HG03571 (cell line): ENCODE results near the gene COL23A1.

Source experiments
- ATAC-seq: cut with Tn5 transposase; IDR thresholded peaks from one replicate; pipeline ENCODE4 v1.9.1; 2021; ENCODE audit not compliant: unreplicated experiment

Gene COL23A1

DNA sequence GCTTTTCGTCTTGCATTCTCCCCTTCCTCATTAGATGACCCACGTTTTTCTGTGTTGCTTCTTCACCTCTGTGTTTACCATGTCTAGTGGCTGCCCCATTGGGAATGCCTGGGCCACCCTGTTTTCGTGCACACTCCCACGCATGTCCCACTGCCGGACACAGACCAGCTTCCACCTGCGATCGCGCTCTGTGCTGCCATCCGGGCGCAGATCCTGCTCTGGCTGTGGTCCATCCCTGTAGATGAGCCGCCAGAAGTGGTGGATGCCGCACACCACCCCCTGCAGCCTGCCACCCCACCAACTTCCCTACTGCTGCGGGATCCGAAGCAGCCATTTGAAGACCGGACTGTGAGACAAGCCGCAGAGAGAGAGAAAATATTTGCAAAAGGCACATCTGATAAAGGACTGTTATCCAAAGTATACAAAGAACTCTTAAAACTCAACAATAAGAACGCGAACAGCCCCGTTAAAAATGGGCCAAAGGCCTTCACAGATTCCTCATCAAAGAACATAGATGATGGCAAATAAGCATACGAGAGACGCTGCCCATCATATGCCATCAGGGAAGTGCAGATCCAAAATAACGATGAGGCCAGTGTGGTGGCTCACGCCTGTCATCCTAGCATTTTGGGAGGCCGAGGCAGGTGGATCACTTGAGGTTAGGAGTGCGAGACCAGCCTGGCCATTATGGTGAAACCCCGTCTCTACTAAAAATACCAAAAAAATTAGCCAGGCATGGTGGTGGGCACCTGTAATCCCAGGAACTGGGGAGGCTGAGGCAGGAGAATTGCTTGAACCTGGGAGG lies 163.7 kb downstream of the COL23A1 start:
- no peak for ATAC-seq

DNA sequence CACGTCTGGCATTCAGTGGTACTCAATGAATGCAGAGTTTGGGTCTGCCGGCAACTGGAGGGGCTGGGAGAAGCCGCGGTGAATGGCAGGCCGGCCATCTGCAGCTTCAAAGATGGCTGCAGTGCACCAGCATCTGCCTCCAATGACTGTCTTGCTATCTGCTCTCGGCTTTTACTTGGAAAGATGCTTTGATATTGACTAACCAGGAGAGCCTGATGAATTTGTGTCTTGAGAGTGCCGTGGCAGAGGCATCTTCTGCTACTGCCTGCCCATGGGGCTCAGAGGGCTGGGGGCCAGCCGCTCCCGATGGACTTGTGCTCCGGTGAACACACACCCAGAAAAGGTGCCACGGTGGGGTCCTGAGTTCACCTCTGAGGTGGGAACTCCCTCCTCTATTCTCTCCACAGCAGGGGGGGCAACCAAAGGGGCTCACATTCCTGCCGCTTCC lies 164.5 kb downstream of the COL23A1 start:
- no peak for ATAC-seq

DNA sequence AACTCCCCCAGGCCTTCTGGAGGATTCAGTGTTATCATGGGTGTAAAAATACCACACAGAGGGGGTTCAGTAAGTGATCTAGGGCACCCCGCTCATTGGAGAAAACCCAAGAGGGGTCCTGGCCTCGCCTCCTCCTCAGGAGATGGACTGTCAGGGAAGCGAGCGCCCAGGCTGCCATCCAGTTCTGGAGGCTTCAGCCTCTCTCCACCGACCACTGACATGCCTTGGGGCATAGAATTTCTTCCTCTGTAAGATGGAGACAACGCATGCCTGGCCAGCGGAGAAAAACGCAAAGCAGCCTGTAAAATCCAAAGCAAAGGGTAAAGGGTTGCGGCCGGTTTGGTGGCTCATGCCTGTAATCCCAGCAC lies 165.4 kb downstream of the COL23A1 start:
- no peak for ATAC-seq

DNA sequence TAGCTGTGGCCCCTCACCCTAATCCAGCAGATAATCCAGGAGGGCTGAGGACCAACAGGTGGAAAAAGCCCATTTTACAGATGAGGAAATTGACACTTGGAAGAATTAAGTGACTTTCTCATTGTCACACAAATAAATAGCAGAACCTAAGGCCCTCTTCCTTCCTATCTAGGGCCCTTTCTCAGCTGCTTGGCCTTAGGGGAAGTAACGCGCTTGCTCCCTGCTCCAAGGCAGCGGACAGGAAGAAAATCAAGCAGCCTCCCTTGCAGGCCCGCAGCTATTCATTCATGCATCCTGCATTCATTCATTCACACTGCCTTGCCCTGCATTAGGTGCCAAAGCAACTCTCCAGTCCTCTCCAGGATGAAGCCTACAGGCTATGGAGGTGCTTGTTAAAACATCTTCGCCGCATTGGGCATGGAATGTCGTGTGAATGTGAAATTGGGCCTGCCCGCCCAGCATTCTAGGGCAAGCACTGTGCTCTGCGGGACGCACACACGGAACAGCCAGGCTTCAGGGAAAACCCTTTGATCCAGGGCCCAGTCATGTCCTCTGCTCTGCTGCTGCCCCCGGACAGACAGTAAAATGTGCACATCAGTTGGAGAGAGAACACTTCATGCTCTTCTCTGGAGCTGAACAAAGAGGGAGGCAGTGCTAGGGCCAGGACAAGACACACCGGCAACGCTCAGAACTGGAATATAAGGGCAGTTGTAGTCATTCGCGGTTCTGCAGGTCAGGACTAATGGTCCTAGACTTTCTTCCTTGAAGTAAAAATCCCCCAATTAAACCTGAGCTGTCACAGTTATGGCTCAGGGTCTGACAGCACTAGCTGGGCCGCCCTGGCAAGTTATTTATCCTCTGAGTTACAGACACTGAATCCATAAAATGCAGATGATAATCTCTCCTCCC lies 166.0 kb downstream of the COL23A1 start:
- no peak for ATAC-seq

DNA sequence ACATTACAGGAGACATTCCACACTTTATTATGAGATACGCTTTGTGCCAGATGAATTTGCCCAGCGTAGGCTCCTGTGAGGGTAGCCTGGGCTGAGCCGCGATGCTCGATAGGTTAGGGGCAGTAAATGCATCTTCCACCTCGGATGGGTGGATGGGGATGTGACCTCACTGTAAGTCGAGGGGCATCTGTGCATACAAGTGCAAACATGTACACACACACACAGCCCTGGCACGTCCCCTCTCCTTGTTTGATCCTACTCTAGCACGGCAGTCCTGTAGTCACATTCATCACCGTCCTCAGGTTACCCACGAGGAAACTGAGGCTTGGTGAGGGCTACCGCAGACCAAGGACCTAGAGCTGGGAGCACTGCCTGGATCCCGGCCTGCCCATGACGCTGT lies 166.8 kb downstream of the COL23A1 start:
- ATAC-seq: no peak

DNA sequence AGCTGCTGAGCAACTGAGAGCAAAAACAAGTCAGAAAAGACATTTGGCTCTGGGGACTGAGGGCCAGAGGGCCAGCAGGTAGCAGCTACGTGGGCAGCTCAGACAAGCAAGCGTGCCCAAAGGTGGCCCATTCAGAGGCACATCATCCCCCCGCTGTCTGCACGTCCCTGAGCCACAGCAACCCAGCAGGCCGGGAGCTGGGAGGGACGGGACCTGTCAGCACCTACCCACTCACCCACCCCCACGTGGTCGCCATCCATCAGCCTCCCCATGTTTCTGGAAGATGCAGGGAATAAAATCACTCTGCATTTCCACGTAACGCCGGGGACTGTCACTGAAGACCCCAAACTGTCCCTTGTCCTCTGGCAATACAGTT lies 167.8 kb downstream of the COL23A1 start:
- ATAC-seq: no peak

DNA sequence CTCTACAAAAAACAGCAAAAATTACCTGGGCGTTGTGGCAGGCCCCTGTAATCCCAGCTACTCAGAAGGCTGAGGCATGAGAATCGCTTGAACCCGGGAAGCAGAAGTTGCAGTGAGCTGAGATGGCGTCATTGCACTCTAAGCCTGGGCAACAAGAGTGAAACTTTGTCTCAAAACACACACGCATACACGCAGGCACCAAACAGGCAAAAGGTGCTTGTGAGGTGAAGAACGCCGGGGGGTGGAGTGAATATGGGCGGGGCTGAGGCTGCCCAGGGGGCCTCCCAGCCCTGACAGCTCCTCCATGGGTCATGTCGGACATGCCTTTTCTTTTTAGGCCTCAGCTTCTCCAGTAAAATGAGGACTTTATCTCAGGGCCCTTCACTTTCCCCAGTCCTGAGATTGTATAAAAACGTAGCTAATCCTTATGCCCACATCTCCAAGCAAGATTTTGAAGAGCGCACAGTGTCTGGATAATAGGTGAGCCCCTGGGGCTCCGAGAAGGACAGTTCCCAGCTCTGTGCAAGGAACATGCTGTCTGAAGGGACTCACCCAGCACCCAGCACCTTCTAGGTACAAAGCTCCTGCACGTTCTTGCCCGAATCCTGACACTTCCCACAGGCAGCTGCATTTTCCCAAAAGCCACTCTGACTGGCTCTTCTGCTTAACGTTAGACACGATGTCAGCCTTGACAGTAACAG lies 168.3 kb downstream of the COL23A1 start:
- ATAC-seq: no peak

DNA sequence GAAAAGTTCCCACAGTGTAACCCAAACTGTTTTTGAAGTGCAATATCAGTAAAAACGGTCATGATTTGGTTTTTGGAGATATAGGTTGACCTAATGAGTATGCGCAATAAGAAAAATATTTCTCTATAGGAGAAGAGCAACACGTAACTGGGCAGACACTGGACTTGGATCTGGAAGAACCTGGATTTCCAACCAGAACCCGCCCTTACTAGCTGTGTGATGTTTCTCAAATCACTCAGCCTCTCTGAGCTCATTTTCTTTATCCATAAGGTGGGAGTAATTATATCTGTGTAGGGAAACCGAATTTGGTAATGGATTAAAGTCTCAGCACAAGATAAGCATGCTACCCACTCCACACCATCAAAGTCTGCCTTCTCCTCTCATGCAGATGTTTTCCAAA lies 169.1 kb downstream of the COL23A1 start:
- ATAC-seq: no peak

DNA sequence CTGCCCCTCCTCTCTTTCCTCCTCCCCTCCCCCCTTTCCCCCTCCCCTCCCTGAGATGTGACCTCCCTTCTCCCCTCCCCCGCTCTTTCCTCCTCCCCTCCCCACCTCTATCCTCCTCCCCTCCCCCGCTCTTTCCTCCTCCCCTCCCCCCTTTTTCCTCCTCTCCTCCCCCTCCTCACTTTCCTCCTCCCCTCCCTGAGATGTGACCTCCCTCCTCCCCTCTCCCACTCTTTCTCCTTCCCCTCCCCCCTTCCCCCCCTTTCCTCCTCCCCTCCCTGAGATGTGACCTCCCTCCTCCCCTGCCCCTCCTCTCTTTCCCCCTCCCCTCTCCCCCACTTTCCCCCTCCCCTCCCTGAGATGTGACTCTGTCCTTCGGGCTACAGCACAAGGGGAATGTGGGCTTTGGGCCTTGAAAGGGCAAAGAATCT lies 169.8 kb downstream of the COL23A1 start:
- ATAC-seq: no peak

DNA sequence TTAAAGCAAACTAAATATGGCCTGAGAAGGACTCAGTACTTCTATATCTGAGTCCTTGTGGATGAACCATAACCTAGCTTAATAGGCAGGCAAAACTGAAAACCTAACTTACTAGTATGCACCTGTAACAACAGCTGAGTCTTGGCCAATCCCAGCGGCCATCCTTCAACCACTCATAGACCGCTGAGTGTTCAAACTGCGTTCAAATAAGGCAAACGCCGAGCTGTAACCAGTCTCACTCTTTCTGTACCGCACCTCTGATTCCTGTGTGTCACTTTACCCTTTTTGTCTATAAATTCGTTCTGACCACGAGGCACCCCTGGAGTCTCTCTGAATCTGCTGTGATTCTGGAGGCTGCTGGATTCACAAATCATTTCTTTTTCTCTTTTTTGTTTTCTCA lies 170.5 kb downstream of the COL23A1 start:
- ATAC-seq: no peak

DNA sequence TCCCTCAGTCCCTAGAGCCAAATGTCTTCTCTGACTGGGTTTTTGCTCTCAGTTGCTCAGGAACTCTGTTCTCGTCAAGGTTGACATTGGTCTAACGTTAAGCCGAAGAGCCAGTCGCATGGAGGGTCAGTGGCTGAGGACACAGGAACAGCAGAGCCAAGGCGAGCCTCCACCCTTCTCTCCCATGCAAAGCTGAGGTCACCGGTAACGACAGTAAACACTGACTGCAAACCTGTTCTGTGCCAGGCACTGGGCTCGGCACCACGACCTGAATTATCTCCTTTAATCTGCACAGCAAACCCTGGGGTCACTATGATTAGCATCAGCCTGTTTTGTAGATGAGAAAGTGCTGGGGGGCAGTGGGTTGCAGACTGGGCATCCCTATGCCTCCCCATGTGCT lies 171.0 kb downstream of the COL23A1 start:
- no peak for ATAC-seq

DNA sequence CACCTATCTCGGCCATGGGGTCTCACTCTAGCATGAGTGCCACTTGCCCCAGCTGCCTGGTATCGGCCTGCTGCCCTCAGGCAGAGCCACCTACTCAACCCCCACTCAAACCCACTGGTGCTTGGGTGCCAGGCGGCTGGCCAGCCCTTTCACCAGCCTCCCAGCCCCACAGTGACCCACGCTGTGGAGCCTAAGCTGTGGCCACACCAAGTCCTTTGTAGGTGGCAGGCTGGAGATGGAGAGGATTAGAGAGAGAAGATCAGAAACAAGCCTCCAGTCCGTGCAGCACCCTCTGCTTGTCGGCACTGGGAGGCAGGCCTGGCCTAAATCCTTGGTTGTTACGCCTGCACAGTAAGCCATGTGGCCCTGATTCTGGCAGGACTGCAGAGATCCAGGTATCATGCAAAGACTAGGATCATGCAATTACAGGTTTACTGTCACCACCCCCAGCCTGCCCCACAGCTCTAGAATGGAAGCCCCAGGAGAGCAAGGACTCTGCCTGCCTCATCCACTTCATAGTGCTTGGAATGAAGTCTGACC lies 171.7 kb downstream of the COL23A1 start:
- ATAC-seq: no peak

DNA sequence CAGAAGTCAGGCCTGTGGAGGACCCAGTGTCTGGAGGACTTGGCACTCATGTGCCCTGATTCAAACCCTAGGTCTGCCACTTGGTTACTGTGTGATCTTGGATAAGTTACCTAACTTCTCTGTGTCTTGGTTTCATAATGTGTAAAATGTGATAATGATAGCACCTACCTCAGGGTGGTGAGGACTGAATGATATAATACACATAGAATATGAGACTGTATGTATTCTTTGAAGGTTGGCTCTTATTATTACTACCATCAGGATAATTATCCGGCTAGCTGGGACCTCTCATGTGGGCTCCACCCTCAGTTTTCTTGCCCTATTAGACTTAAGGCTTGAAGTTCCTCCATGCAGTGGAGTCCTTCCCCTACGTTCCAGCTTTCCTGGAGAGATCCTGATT lies 172.2 kb downstream of the COL23A1 start:
- ATAC-seq: no peak

DNA sequence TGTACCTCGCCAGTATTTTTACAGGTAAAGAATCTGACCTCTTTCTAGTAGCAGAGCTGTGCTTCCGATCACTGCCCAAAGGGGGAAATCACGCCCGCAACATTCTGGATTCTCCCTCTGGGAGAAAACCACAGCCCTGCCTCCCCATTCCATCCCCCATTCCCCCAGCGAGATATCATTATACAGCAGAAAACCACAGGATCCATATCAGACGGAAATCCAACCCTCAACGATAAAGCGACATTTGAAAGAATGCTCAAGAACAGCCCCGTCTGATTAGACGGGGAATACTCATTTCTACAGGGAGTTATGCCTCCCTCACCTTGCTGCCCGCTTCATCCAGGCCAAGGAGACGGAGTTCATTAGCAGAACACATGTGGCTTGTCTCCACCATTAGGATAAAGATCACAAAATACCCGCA lies 172.8 kb downstream of the COL23A1 start:
- ATAC-seq: no peak

DNA sequence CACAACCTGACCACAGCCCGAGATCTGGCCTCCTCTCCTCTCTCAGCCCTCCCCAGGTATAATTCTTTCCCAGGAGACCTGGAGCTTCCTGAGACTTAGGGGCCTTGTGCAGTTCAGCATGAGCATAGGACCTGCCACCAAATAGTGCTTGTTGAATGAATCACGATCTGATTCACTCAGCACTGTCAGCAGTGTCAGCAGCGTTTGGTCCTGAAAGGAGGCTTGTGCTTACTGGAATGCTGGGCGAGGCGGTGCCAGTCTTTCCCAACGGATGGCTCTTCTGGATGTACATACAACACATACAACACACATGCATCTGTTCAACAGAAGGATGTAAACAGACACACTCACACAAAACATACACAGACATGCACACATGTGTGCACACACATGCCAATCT lies 173.3 kb downstream of the COL23A1 start:
- no peak for ATAC-seq

DNA sequence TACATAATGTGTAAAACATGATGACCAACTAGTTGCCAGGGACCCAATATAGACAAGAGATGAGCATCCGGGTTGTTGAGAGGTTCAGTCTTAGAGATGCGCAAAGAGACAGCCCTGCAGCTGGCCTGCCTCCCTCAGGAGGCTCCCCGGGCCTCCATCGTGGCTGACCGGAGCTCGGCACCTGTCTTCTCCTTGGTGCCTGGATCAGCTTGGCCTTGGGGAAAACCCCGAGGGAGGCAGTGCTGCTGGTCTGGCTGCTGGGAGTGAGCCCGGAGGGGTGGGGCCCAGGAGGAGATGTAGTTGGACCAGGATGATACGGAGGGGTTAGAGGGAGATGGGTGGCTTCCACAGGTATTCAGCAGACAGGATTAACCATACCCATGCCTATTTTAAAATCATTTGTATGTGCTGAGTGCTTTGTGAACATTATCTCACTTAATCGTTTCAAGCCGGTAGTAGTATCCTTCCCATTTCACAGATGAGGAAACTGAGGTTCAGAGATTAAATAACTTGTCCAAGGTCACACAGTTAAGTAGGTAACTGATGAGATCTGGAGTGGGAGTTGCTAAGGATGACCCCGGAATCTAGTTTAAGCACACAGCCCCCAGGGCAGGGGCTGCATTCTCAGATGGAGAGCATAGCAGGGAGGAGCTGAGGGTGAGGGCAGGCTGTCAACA lies 173.8 kb downstream of the COL23A1 start:
- ATAC-seq: no peak

DNA sequence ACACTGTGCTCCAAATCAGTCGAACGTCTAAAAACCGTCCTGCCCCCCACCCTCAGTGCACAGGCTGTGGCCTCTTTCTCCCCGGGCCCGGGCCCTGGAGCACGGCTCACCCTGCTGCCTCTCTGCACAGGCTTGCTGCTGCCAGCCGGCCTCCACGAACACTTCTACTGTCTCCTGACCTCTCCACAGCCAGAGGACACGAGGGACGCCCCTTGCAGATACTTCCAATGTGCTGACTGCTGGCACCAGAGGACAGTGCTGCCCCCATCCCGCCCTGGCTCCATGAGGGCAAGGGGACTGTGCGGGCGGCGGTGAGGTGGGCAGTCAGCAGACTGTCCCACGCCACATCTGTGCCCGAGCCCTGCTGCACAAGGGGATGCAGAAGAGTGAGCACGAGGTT lies 174.8 kb downstream of the COL23A1 start:
- no peak for ATAC-seq

DNA sequence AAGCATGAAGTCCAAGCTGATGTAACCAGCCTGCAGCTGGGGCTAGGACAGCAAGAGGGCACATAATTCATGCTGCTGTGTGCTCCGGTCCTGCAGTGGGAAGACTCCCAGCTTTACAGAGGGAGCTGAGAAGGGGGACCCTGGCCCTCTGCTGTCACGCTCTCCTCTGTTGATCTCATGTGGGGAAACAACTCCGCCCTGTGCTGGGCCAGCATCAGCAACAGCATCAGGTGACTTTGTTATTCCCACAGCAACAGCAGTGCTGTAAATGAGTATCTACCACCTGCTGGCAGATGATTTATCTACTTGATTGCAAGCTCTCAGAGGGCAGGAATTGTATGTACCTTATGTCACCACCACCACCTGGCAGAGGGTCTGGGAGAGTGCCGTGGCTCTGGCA lies 176.2 kb downstream of the COL23A1 start:
- no peak for ATAC-seq

DNA sequence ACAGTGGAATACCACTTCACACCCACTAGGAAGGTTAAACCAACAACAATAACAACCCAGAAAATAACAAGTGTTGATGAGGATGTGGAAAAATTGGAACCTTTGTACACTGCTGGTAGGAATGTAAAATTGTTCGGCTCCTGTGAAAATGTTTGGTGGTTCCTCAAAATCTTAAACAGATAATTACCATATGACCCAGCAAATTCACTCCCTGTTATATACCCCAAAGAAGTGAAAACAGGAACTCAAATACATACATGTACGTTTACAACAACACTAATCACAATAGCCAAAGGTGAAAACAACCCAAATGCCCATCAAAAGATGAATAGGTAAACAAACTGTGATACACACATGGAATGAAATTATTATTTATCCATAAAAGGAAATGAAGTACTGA lies 179.1 kb downstream of the COL23A1 start:
- no peak for ATAC-seq

DNA sequence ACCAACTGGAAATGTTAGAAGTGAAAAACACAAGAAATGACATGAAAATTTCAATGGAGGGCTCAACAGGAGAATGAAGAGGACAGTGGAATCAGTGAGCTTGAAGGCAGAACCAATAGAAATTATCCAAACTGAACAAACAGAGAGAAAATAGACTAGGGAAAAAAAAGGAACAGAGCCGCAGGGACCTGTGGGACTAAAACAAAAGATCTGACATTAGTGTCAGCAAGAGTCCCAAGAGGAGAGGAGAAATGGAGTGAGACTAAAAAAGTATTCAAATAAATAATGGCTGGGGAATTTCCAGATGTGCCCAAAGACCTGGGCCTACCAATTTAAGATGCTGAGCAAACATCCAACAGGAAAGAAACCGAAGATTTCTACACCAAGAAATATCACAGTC lies 182.5 kb downstream of the COL23A1 start:
- ATAC-seq: no peak

DNA sequence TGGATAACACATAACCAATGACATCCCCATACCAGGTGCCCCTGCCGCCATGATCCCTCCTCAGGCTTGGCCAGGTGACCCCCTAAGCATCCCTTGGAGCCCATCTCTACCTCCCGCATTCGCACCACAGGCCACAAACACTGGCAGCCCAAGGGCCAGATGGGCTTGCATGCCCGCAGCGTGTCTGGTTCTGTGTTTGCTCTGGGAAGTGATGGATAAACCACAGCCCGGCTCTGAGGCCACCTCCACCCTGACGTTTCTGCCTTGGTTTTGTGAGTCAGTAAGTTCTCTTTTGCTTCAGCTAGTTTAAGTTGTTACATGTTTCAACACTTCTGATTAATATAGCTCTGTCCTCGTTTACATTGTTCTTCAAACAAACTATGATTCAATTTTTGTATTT lies 185.2 kb downstream of the COL23A1 start:
- ATAC-seq: no peak
